ENCODE results near the gene DYNC1H1. TPM values are rescaled to one million over a fixed set of nuclear protein-coding genes. Genes with fewer than 3 reads are reported as not detected.
A peak's percentile ranks its signal among the peaks of the same experiment; 100 is the strongest.

Gene DYNC1H1
- total and polyA plus RNA-seq, 7 donors, result 117 to 634 (median 332) TPM

DNA sequence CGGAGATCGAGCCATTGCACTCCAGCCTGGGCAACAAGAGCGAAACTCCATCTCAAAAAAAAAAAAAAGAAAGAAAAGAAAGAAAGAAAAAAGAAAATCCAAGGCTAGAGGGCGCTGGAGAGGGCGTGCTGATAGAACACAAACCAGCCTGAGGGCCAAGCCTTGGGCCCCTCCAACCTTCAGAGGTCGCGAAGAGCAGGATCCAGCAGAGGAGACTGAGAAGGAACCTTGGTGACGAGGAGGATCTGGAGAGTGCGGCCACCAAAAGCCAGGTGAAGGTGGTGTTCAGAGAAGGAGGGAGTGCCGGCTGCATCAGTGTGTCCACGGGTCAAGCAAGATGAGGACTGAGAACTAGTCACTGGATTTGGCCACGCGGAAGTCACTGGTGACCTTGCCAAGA, 4.1 kb upstream of the DYNC1H1 start:
- H3K4me1 ChIP-seq, result peaks cover 8% of the 10 kb centered on the region
- intact Hi-C loops (cut with DNase I), result loop anchor here (2.0 to 10.0 kb wide), 6 partner anchors 82 to 355 kb away; partner anchors contain the start of genes ZNF839 (in 2 of the 2) and HSP90AA1 (in 1 of the 2)
- WGBS, 3 donors, result 44 to 56% (median 44%) methylated on average over 13 of the region's 13 CpGs

GRCh38 chr14:101961011-101961721, 3.2 kb upstream of the DYNC1H1 start:
- WGBS, 3 donors, result 33 to 35% (median 34%) methylated on average over 19 of the region's 19 CpGs
- intact Hi-C loops (cut with DNase I), result loop anchor here (2.0 to 10.0 kb wide), 6 partner anchors 81 to 354 kb away; partner anchors contain the start of genes ZNF839 (in 2 of the 2) and HSP90AA1 (in 1 of the 2)

More for the DNA sequence above, 4.1 kb upstream of the DYNC1H1 start:
- no peak overlapping the region for H3K27ac ChIP-seq
- no peak for TF ChIP-seq CTCF (IDR thresholded peaks at IDR 0.05)
- H3K36me3 ChIP-seq (ENCODE audit: insufficient read depth in 1 of 2, low read depth in 1 of 2), result no peaks in the 10 kb centered on the region
- DNase-seq (no peak), ATAC-seq (no peak)
- no peak overlapping the region for H3K4me3 ChIP-seq
- no peaks in the 10 kb centered on the region for H3K27me3 ChIP-seq (ENCODE audit: insufficient read depth in 3 of 3, low read length in 2 of 3)
- H3K9me3 ChIP-seq, result no peaks in the 10 kb centered on the region

DNA sequence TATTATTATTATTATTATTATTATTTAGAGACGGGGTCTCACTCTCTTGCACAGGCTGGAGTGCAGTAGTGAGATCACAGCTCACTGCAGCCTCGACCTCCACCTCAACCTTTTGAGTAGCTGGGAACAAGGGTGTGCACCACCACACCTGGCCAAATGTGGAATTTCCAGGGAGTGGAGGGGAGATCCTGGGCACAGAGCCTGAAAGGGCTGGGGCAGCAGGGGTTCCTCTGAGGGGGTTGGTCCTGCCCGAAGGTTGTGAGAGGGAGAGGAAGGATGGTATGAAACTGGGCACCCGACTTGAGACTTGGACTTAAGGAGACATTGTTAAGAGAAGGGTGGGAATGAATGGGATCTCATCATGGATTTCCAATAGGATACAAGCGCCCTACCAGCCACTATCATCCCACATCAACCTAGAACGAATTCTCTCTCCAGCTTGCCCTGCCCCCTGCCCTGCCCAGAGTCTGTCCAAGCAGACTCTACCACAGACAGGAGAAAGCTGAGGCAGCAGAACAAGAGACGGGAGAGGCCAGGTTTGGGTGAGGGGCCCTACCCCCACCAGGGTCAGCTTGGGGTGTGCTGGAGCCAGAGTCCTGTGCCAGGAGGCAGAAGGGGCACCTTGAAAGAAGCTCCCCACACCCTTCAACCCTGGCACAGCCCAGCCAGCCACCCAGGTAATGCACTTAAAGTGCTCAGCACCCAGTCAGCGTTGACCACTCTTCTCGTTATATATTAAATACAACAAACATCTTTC, 2.4 kb upstream of the DYNC1H1 start:
- 80 to 89% (median 85%) methylated on average over 9 of the region's 9 CpGs for WGBS, 3 donors
- Histone ChIP-seq H3K9me3 (no peaks in the 10 kb centered on the region), H3K36me3 (ENCODE audit: insufficient read depth in 1 of 2, low read depth in 1 of 2) (no peaks in the 10 kb centered on the region), H3K4me1 (peaks cover 23% of the 10 kb centered on the region), H3K27me3 (ENCODE audit: insufficient read depth in 3 of 3, low read length in 2 of 3) (no peaks in the 10 kb centered on the region), H3K27ac (no peak overlapping the region), H3K4me3 (no peak overlapping the region)
- no peak for ATAC-seq
- peak in 1 of 2 donors; percentile 46 for DNase-seq
- intact Hi-C loops (cut with DNase I), result loop anchor here (2.0 to 10.0 kb wide), 6 partner anchors 80 to 353 kb away; partner anchors contain the start of genes ZNF839 (in 2 of the 2) and HSP90AA1 (in 1 of the 2)
- TF ChIP-seq CTCF (IDR thresholded peaks at IDR 0.05), result no peak

More at GRCh38 chr14:101961011-101961721, 3.2 kb upstream of the DYNC1H1 start:
- H3K27me3 ChIP-seq (ENCODE audit: insufficient read depth in 3 of 3, low read length in 2 of 3), result no peaks in the 10 kb centered on the region
- H3K9me3 ChIP-seq, result no peaks in the 10 kb centered on the region
- ATAC-seq (peak; percentile 28 to 55 (median 38)), DNase-seq (peak; percentile 70 to 85)
- no peak overlapping the region for H3K4me3 ChIP-seq
- peaks cover 15% of the 10 kb centered on the region for H3K4me1 ChIP-seq
- no peaks in the 10 kb centered on the region for H3K36me3 ChIP-seq (ENCODE audit: insufficient read depth in 1 of 2, low read depth in 1 of 2)
- TF ChIP-seq CTCF (IDR thresholded peaks at IDR 0.05), result peak; percentile 86
- H3K27ac ChIP-seq, result no peak overlapping the region

GRCh38 chr14:101962503-101962874, 1.9 kb upstream of the DYNC1H1 start:
- peak; percentile 67 to 77 for DNase-seq
- no peak overlapping the region for H3K27ac ChIP-seq
- H3K9me3 ChIP-seq, result no peaks in the 10 kb centered on the region
- intact Hi-C loops (cut with DNase I), result loop anchor here (5.0 to 10.0 kb wide), 5 partner anchors 80 to 352 kb away; partner anchors contain the start of genes ZNF839 (in 2 of the 2) and HSP90AA1 (in 1 of the 2)
- H3K36me3 ChIP-seq (ENCODE audit: insufficient read depth in 1 of 2, low read depth in 1 of 2), result no peaks in the 10 kb centered on the region
- no peak for TF ChIP-seq CTCF (IDR thresholded peaks at IDR 0.05)
- WGBS, 3 donors, result 37 to 55% (median 39%) methylated on average over 5 of the region's 5 CpGs
- peaks cover 26% of the 10 kb centered on the region for H3K4me1 ChIP-seq
- H3K27me3 ChIP-seq (ENCODE audit: insufficient read depth in 3 of 3, low read length in 2 of 3), result no peaks in the 10 kb centered on the region
- ATAC-seq, result no peak
- H3K4me3 ChIP-seq, result no peak overlapping the region

All from psoas muscle (tissue), 8 donors.